AG04449 (cell line): ENCODE data around the gene APEX2.
"Not testable (repeated sequence)": the region's sequence is repeated elsewhere in the genome, so short reads cannot be mapped to it uniquely, and the experiment has no call there.

ENCODE experiments used
- CTCF ChIA-PET: fragments of 350-600 bp; formaldehyde crosslinking; extraction: SDS; loops from one replicate; lab custom pipeline; 2021; ENCODE audit warnings: antibody characterized with exemption; lab: Yijun Ruan, JAX
- POLR2A ChIA-PET: fragments of 400-600, 350-600 bp; formaldehyde crosslinking; extraction: SDS; loops from one replicate; lab custom pipeline; 2020; ENCODE audit warnings: antibody characterized with exemption, inconsistent platforms; lab: Yijun Ruan, JAX
- DNase-seq: peaks from one replicate; pipeline ENCODE4 v3.0.0-alpha.2; 2010; ENCODE audit warnings: low read depth, low spot score
- H3K4me3 ChIP-seq: 2 replicates; pipeline ENCODE4 v1.5.1; 2011; ENCODE audit warnings: low read depth, mild to moderate bottlenecking, control low read depth, low read length
- TF ChIP-seq, protein P1 (sequence below): IDR thresholded peaks from one replicate; pipeline ENCODE4 v1.5.1; 2011; ENCODE audit warnings: mild to moderate bottlenecking, moderate library complexity, low read length, control low read depth, inconsistent platforms; ENCODE audit not compliant: insufficient read depth; ENCODE audit errors: missing control alignments

Gene APEX2

DNA sequence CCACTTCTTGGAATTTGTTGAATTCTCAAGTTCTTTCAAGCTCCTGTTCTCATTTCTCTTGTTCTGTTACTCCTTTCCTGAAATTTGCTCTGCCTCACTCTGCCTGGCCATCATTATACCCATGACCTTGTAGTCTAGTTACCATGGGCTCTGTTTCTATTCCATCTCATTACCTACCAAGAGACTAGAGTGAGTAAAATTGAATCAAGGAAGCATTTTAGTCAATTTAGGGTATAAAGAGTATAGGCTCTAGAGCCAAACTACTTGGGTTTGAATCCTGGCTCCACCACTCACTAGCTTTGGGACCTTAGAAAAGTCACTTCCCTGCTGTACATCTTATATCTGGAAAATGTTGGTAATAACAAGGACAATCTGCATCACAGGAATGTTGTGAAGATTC is 28.4 kb downstream of the APEX2 start:
- POLR2A ChIA-PET = no interaction called here
- no peak overlapping the region for H3K4me3 ChIP-seq
- TF ChIP-seq, protein P1, sequence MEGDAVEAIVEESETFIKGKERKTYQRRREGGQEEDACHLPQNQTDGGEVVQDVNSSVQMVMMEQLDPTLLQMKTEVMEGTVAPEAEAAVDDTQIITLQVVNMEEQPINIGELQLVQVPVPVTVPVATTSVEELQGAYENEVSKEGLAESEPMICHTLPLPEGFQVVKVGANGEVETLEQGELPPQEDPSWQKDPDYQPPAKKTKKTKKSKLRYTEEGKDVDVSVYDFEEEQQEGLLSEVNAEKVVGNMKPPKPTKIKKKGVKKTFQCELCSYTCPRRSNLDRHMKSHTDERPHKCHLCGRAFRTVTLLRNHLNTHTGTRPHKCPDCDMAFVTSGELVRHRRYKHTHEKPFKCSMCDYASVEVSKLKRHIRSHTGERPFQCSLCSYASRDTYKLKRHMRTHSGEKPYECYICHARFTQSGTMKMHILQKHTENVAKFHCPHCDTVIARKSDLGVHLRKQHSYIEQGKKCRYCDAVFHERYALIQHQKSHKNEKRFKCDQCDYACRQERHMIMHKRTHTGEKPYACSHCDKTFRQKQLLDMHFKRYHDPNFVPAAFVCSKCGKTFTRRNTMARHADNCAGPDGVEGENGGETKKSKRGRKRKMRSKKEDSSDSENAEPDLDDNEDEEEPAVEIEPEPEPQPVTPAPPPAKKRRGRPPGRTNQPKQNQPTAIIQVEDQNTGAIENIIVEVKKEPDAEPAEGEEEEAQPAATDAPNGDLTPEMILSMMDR = no peak
- CTCF ChIA-PET = no interaction called here
- DNase-seq = no peak

DNA sequence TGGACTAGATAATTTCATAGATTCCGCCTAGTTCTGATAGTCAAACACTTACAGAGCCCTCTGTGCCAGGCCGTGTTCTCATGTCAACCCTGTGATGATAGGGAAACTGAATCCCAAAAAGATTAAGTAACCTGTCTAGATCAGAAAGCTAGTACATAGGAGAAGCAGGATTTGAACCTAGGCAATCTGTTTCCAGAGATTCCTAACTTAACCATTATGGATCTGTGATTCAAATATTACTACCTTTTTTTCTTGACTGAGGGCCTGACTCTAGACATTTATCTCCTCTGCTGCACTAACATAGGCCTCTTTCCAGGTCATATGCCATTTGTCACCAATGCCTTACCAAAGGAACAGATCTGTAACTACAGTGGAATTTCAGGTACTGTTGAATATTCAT is 29.1 kb downstream of the APEX2 start:
- TF ChIP-seq, protein P1 = no peak
- POLR2A ChIA-PET = no interaction called here
- CTCF ChIA-PET = no interaction called here
- DNase-seq = no peak
- no peak overlapping the region for H3K4me3 ChIP-seq

DNA sequence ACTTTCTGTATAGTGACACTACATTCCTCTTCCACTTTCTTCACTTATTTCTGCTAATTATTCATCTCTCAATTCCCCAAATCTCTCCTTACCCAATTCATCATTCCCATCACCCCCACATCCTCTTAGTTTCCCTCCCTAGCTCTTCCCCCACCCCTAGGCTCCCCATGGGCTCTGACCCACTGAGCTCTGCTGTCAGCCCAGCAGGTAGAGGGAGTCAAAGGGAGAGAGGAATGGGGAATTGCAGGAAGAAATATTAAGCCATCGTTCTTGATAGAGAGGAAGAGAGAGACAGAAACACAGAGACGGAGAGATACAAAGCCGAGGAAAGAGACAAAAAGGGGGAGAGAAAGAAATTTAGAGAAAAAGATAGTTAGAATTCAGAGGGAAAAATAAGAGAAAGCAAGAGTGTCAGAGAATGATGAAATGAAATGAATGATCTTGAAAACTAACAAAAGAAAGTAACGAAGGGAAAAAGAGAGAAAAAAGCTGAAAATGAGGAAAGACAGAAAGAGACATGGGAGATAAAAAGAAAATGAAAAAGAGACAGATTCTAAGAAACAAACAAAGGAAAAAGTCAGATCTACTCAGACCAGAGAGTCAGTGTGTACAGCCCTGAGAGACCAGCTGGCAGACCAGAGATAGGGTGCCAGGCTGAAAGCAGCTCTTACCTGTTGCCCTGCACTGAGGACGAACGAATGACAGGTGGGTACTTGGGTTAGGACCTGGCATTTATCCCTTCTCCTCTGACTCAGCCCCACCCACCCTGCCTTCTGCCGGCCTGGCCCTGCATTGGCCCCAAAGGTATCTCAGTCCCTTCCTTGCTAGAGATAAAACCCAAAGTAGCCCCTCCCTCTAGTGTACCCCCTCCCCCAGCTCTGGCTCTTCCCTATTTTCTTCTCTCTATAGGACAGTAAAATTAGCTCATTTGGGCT is 30.4 kb downstream of the APEX2 start, which contains the start of gene ALAS2:
Gene ALAS2 (minus strand): TSS at position 707 of the 935 bp plus-strand sequence. CDS start 4,977 bp downstream, outside the sequence.
- ChIA-PET CTCF (no interaction called here), POLR2A (no interaction called here)
- H3K4me3 ChIP-seq = no peak within 1 kb of the TSS
- TF ChIP-seq, protein P1 = no peak
- no peak for DNase-seq

DNA sequence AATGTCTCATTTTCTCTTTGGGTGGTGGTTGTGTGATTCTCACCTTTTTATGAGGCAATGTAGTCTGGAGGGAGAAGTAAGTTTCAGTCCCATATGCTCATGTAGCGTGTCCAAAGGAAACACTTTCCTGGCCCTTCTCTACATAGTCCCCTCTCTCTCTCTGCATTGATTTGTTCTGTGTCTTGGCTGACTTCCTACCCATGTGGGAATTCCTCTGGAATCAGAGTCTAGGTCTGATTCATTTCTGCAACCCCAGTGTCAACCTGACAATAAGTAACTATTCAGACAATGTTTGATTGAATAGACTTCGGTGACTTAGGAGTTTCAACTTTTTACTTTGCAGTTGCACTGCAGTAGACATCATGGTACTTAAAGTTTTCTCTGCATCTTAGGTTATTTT is 33.3 kb downstream of the APEX2 start:
- CTCF ChIA-PET = no interaction called here

DNA sequence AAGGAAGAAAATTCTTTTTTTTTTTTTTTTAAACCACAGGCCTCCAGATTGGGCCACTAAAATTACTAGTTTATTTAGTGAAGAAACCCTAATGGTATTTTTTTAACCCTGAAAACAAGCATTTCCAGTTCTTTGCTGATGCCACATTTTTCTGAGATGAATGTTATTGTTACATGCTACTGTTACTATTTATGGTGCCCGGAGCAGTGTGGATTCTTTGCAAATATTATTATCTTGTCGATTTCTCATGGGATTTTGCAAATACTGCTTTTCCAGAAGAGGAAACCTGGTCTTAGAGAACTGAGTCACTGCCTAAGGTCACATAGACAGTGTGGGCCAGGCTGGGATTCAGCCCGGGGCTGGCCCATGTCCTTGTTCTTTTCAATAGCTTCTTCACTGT is 39.3 kb downstream of the APEX2 start:
- ChIA-PET POLR2A (no interaction called here), CTCF (no interaction called here)
- H3K4me3 ChIP-seq = no peak overlapping the region
- TF ChIP-seq, protein P1 = no peak
- no peak for DNase-seq

More for the DNA sequence above, 33.3 kb downstream of the APEX2 start:
- H3K4me3 ChIP-seq = no peak overlapping the region
- POLR2A ChIA-PET = no interaction called here
- TF ChIP-seq, protein P1 = no peak
- DNase-seq = no peak

- ChIA-PET POLR2A (no interaction called here), CTCF (no interaction called here)
- no peak for DNase-seq
- TF ChIP-seq, protein P1 = no peak
- H3K4me3 ChIP-seq = no peak overlapping the region
Observed at GRCh38 chrX:55041514-55041913, 41.4 kb downstream of the APEX2 start.

DNA sequence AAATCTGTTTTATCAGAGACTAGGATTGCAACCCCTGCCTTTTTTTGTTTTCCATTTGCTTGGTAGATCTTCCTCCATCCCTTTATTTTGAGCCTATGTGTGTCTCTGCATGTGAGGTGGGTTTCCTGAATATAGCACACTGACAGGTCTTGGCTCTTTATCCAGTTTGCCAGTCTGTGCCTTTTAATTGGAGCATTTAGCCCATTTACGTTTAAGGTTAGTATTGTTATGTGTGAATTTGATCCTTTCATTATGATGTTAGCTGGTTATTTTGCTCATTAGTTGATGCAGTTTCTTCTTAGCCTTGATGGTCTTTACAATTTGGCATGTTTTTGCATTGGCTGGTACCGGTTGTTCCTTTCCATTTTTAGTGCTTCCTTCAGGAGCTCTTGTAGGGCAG is 50.4 kb downstream of the APEX2 start:
- DNase-seq, H3K4me3 ChIP-seq, POLR2A ChIA-PET, CTCF ChIA-PET: not testable (repeated sequence)
